ENCODE results near the gene MGMT. TPM values are rescaled to one million over a fixed set of nuclear protein-coding genes. Genes with fewer than 3 reads are reported as not detected.

MGMT gene
- polyA plus RNA-seq, 1 of the 3 experiments (the other 2 are of a cell fraction) = 10.8 TPM

GRCh38 chr10:129517680-129518057, 50.6 kb downstream of the MGMT start:
- Histone ChIP-seq H3K4me2 (no peak overlapping the region), H3F3A (replicated peaks; ENCODE audit: insufficient read depth) (no peaks in the 10 kb centered on the region), H3K9me3 (no peaks in the 10 kb centered on the region), H3K79me2 (ENCODE audit: insufficient read depth) (no peaks in the 10 kb centered on the region), H3K4me1 (ENCODE audit: control insufficient read depth in 1 of 2, insufficient read depth in 2 of 2, low read depth in 1 of 2, low read length in 1 of 2) (no peaks in the 10 kb centered on the region; a peak in 1 of 4 replicates), H3K9ac (no peak overlapping the region), H3K27ac (ENCODE audit: low read depth in 2 of 2, low read length in 1 of 2) (no peak overlapping the region), H3K4me3 (ENCODE audit: low read depth in 2 of 2, low read length in 1 of 2) (no peak overlapping the region), H4K20me1 (ENCODE audit: insufficient read depth) (no peaks in the 10 kb centered on the region), H3K9me2 (no peaks in the 10 kb centered on the region), H3K27me3 (ENCODE audit: insufficient read depth) (no peaks in the 10 kb centered on the region), H2AFZ (ENCODE audit: low read depth) (no peak overlapping the region), H3K36me3 (replicated peaks in 1 of 2; ENCODE audit: control insufficient read depth in 1 of 2, insufficient read depth in 2 of 2, low read length in 1 of 2) (no peaks in the 10 kb centered on the region)
- CTCF ChIA-PET = no interaction called here
- 93% methylated on average over 8 of the region's 10 CpGs for WGBS (ENCODE audit: low lambda C conversion rate)
- POLR2A ChIA-PET = no interaction called here
- no peak for TF ChIP-seq GABPA (IDR thresholded peaks at IDR 0.05; ENCODE audit: low read depth)
- TF ChIP-seq GATA2 (CRISPR knock-in tag; IDR thresholded peaks at IDR 0.05) = no peak
- TF ChIP-seq PBX3 (IDR thresholded peaks at IDR 0.05) = no peak
- TF ChIP-seq POLR2AphosphoS5 (IDR thresholded peaks at IDR 0.05; ENCODE audit: low read depth, low read length) = no peak
- no peak for TF ChIP-seq USF2 (IDR thresholded peaks at IDR 0.05; ENCODE audit: borderline replicate concordance, low read depth, low read length)
- TF ChIP-seq SIN3A (IDR thresholded peaks at IDR 0.05; ENCODE audit: borderline replicate concordance, low read depth, low read length) = no peak
- TF ChIP-seq JUND (IDR thresholded peaks at IDR 0.05) = no peak
- no peak for TF ChIP-seq ZBTB33 (IDR thresholded peaks at IDR 0.05; ENCODE audit: borderline replicate concordance, low read depth)
- no peak for TF ChIP-seq TCF12 (IDR thresholded peaks at IDR 0.05)
- TF ChIP-seq MAX (IDR thresholded peaks at IDR 0.05; ENCODE audit: low read depth) = no peak
- TF ChIP-seq YY1 (IDR thresholded peaks at IDR 0.05; ENCODE audit: low read depth) = no peak
- TF ChIP-seq FOXJ3 (CRISPR knock-in tag; IDR thresholded peaks at IDR 0.05) = no peak
- TF ChIP-seq MXI1 (IDR thresholded peaks at IDR 0.05; ENCODE audit: low read depth, low read length) = no peak
- no peak for DNase-seq

GRCh38 chr10:129518793-129519192, 51.8 kb downstream of the MGMT start:
- H2AFZ ChIP-seq (ENCODE audit: low read depth) = no peak overlapping the region
- no peak overlapping the region for H3K4me2 ChIP-seq
- H3K9me3 ChIP-seq = no peaks in the 10 kb centered on the region
- DNase-seq = no peak
- ChIA-PET CTCF (no interaction called here), POLR2A (no interaction called here)
- 41% methylated on average over 6 of the region's 6 CpGs for WGBS (ENCODE audit: low lambda C conversion rate)
- no peaks in the 10 kb centered on the region for H3K79me2 ChIP-seq (ENCODE audit: insufficient read depth)
- no peak overlapping the region for H3K4me3 ChIP-seq (ENCODE audit: low read depth in 2 of 2, low read length in 1 of 2)
- no peaks in the 10 kb centered on the region for H4K20me1 ChIP-seq (ENCODE audit: insufficient read depth)
- H3K9ac ChIP-seq = no peak overlapping the region
- no peaks in the 10 kb centered on the region for H3K9me2 ChIP-seq
- no peaks in the 10 kb centered on the region; a peak in 1 of 4 replicates for H3K4me1 ChIP-seq (ENCODE audit: control insufficient read depth in 1 of 2, insufficient read depth in 2 of 2, low read depth in 1 of 2, low read length in 1 of 2)
- H3F3A ChIP-seq (replicated peaks; ENCODE audit: insufficient read depth) = no peaks in the 10 kb centered on the region
- no peak overlapping the region for H3K27ac ChIP-seq (ENCODE audit: low read depth in 2 of 2, low read length in 1 of 2)
- H3K27me3 ChIP-seq (ENCODE audit: insufficient read depth) = no peaks in the 10 kb centered on the region
- no peaks in the 10 kb centered on the region for H3K36me3 ChIP-seq (replicated peaks in 1 of 2; ENCODE audit: control insufficient read depth in 1 of 2, insufficient read depth in 2 of 2, low read length in 1 of 2)
- TF ChIP-seq TEAD4 (IDR thresholded peaks at IDR 0.05; ENCODE audit: borderline replicate concordance, insufficient read depth) = no peak
- no peak for TF ChIP-seq EZH2phosphoT487 (IDR thresholded peaks at IDR 0.05; ENCODE audit: borderline replicate concordance, low read depth)
- TF ChIP-seq NRF1 (IDR thresholded peaks at IDR 0.05; ENCODE audit: low read depth, low read length) = no peak
- TF ChIP-seq GATA2 (CRISPR knock-in tag; IDR thresholded peaks at IDR 0.05) = no peak
- no peak for TF ChIP-seq RAD21 (IDR thresholded peaks at IDR 0.05; ENCODE audit: low read length)
- TF ChIP-seq SMC3 (IDR thresholded peaks at IDR 0.05; ENCODE audit: low read depth, low read length) = no peak
- no peak for TF ChIP-seq USF1 (IDR thresholded peaks at IDR 0.05; ENCODE audit: borderline replicate concordance, low read depth)
- no peak for TF ChIP-seq MAX (IDR thresholded peaks at IDR 0.05; ENCODE audit: low read depth)
- TF ChIP-seq TCF12 (IDR thresholded peaks at IDR 0.05) = no peak
- TF ChIP-seq CTCF (IDR thresholded peaks at IDR 0.05) = no peak
- no peak for TF ChIP-seq TAF1 (IDR thresholded peaks at IDR 0.05; ENCODE audit: borderline replicate concordance, low read depth, low read length)
- TF ChIP-seq RFX5 (IDR thresholded peaks at IDR 0.05; ENCODE audit: low read length) = no peak
- TF ChIP-seq FOXM1 (IDR thresholded peaks at IDR 0.05; ENCODE audit: low read depth) = no peak
- TF ChIP-seq JUND (IDR thresholded peaks at IDR 0.05) = no peak

Data from SK-N-SH (cell line).